Neural progenitor cell (in vitro differentiated cells): ENCODE measurements around the gene RPTOR. TPM values are rescaled to one million over a fixed set of nuclear protein-coding genes. Genes with fewer than 3 reads are reported as not detected.

ENCODE experiments used
- DNase-seq: peaks from one replicate; pipeline ENCODE4 v3.0.0-alpha.2; 2016; ENCODE audit warnings: low spot score
- H2AFZ ChIP-seq: fragments of 200-600 bp; sonication (generic); replicated peaks from 2 replicates; pipeline ENCODE4 v1.6.1; 2016; ENCODE audit warnings: antibody characterized with exemption
- H3F3A ChIP-seq: fragments of 200-600 bp; sonication (generic); 2 replicates; pipeline ENCODE4 v1.6.1; 2016; ENCODE audit warnings: antibody characterized with exemption, low read depth
- H3K27ac ChIP-seq: fragments of 200-600 bp; sonication (generic); 2 replicates; pipeline ENCODE4 v1.5.1; 2016; ENCODE audit warnings: mild to moderate bottlenecking
- H3K27me3 ChIP-seq: fragments of 200-600 bp; sonication (generic); 2 replicates; pipeline ENCODE4 v1.6.1; 2016; ENCODE audit warnings: mild to moderate bottlenecking, moderate library complexity
- H3K36me3 ChIP-seq: fragments of 200-600 bp; sonication (generic); 2 replicates; pipeline ENCODE4 v1.5.1; 2016
- H3K4me1 ChIP-seq: fragments of 200-600 bp; sonication (generic); 2 replicates; pipeline ENCODE4 v1.6.1; 2016; ENCODE audit warnings: mixed run types
- H3K4me2 ChIP-seq: fragments of 200-600 bp; sonication (generic); 2 replicates; pipeline ENCODE4 v1.6.1; 2016
- H3K4me3 ChIP-seq: fragments of 200-600 bp; sonication (generic); 2 replicates; pipeline ENCODE4 v1.5.1; 2016
- H3K79me2 ChIP-seq: fragments of 200-600 bp; sonication (generic); 2 replicates; pipeline ENCODE4 v1.6.1; 2016; ENCODE audit warnings: low read depth
- H3K9ac ChIP-seq: fragments of 200-600 bp; sonication (generic); 2 replicates; pipeline ENCODE4 v1.6.1; 2016
- H3K9me3 ChIP-seq: fragments of 200-600 bp; sonication (generic); 2 replicates; pipeline ENCODE4 v1.5.1; 2016; ENCODE audit warnings: low read depth
- H4K20me1 ChIP-seq: fragments of 200-600 bp; sonication (generic); 2 replicates; pipeline ENCODE4 v1.6.1; 2016; ENCODE audit warnings: low read depth
- H3K27ac Mint-ChIP-seq: 3 replicates; pipeline ENCODE4 v1.8.0; 2021; ENCODE audit warnings: mixed read lengths
- H3K27me3 Mint-ChIP-seq: 2 replicates; pipeline ENCODE4 v1.8.0; 2022; ENCODE audit warnings: low read depth, mild to moderate bottlenecking, inconsistent platforms, moderate library complexity, mixed read lengths; ENCODE audit not compliant: insufficient read depth
- H3K36me3 Mint-ChIP-seq: 3 replicates; pipeline ENCODE4 v1.8.0; 2021; ENCODE audit warnings: mixed read lengths
- H3K4me1 Mint-ChIP-seq: 3 replicates; pipeline ENCODE4 v1.8.0; 2021; ENCODE audit warnings: mixed read lengths
- H3K4me3 Mint-ChIP-seq: 3 replicates; pipeline ENCODE4 v1.8.0; 2021; ENCODE audit warnings: mild to moderate bottlenecking, moderate library complexity, mixed read lengths
- H3K9me3 Mint-ChIP-seq: 3 replicates; pipeline ENCODE4 v1.8.0; 2020; ENCODE audit warnings: mixed read lengths
- EZH2 ChIP-seq: fragments of 200-600 bp; sonication (generic); IDR thresholded peaks from 2 replicates; pipeline ENCODE4 v1.6.1; 2017; ENCODE audit warnings: antibody characterized with exemption, mild to moderate bottlenecking, moderate library complexity
- EZH2phosphoT487 ChIP-seq: fragments of 200-600 bp; sonication (generic); IDR thresholded peaks from 2 replicates; pipeline ENCODE4 v1.6.1; 2017; ENCODE audit warnings: antibody characterized with exemption
- total RNA-seq: library from RNA; depleted of rRNA; stranded (reverse); fragments of >200 nt; gene quantifications from 2 replicates; pipeline ENCODE4 v1.2.3, GENCODE V29; 2015; ENCODE audit warnings: low replicate concordance
- TF ChIP-seq, protein P1 (sequence below): fragments of 200-600 bp; sonication (generic); IDR thresholded peaks from 2 replicates; pipeline ENCODE4 v1.5.1; 2017; ENCODE audit warnings: antibody characterized with exemption, mild to moderate bottlenecking

Gene RPTOR
- total RNA-seq, 1 donor from 2014 or later = 7.4 TPM

- Histone ChIP-seq H3K4me3 (no peak overlapping the region), H3K4me2 (no peak overlapping the region), H3K4me1 (peaks cover 3% of the 10 kb centered on the region), H3K36me3 (no peaks in the 10 kb centered on the region), H3K9ac (no peak overlapping the region), H2AFZ (no peak overlapping the region), H3K27ac (no peak overlapping the region), H4K20me1 (peaks cover 5% of the 10 kb centered on the region), H3K79me2 (no peaks in the 10 kb centered on the region), H3K9me3 (no peaks in the 10 kb centered on the region), H3K27me3 (no peaks in the 10 kb centered on the region), H3F3A (peaks cover 9% of the 10 kb centered on the region)
- no peaks in the 10 kb centered on the region for H3K27me3 Mint-ChIP-seq
- TF ChIP-seq, protein P1, sequence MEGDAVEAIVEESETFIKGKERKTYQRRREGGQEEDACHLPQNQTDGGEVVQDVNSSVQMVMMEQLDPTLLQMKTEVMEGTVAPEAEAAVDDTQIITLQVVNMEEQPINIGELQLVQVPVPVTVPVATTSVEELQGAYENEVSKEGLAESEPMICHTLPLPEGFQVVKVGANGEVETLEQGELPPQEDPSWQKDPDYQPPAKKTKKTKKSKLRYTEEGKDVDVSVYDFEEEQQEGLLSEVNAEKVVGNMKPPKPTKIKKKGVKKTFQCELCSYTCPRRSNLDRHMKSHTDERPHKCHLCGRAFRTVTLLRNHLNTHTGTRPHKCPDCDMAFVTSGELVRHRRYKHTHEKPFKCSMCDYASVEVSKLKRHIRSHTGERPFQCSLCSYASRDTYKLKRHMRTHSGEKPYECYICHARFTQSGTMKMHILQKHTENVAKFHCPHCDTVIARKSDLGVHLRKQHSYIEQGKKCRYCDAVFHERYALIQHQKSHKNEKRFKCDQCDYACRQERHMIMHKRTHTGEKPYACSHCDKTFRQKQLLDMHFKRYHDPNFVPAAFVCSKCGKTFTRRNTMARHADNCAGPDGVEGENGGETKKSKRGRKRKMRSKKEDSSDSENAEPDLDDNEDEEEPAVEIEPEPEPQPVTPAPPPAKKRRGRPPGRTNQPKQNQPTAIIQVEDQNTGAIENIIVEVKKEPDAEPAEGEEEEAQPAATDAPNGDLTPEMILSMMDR = no peak
- TF ChIP-seq EZH2phosphoT487 (no peak), EZH2 (no peak)
- no peak overlapping the region for H3K4me3 Mint-ChIP-seq
- no peaks in the 10 kb centered on the region for H3K36me3 Mint-ChIP-seq
- DNase-seq = no peak
- H3K9me3 Mint-ChIP-seq = no peaks in the 10 kb centered on the region
- peaks cover 17% of the 10 kb centered on the region for H3K4me1 Mint-ChIP-seq
- no peak overlapping the region for H3K27ac Mint-ChIP-seq
Measured at GRCh38 chr17:80768389-80768788, 223.8 kb downstream of the RPTOR start.

DNA sequence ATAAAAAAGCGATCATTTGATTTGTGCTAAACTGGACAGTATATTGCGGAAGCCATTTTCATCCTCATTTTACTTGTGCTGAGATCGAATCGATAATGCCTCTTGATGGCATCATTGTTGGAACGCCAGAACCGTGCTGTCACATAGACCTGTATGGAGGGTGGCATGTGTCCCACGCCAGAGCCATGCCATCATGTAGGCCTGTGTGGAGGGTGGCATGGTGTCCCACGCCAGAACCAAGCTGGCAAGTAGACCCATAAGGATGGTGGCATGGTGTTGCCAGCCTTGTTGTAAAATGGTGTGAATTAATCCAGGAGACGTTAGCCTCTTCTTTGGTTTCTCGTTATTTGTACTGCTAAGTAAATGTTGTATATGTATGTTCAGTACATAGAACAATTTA, 224.3 kb downstream of the RPTOR start:
- H3K9me3 ChIP-seq = no peaks in the 10 kb centered on the region
- Mint-ChIP-seq H3K4me3 (no peak overlapping the region), H3K9me3 (no peaks in the 10 kb centered on the region), H3K27ac (no peak overlapping the region), H3K27me3 (no peaks in the 10 kb centered on the region), H3K4me1 (peaks cover 17% of the 10 kb centered on the region), H3K36me3 (no peaks in the 10 kb centered on the region)
- no peak overlapping the region for H3K4me2 ChIP-seq
- peaks cover 9% of the 10 kb centered on the region for H3K4me1 ChIP-seq
- peaks cover 9% of the 10 kb centered on the region for H4K20me1 ChIP-seq
- no peaks in the 10 kb centered on the region for H3K36me3 ChIP-seq
- no peak overlapping the region for H2AFZ ChIP-seq
- DNase-seq = no peak
- H3K27ac ChIP-seq = no peak overlapping the region
- no peak overlapping the region for H3K4me3 ChIP-seq
- no peak overlapping the region for H3K9ac ChIP-seq
- H3K27me3 ChIP-seq = no peaks in the 10 kb centered on the region
- peaks cover 13% of the 10 kb centered on the region for H3F3A ChIP-seq
- TF ChIP-seq EZH2phosphoT487 = no peak
- TF ChIP-seq, protein P1 = no peak
- no peak for TF ChIP-seq EZH2
- H3K79me2 ChIP-seq = no peaks in the 10 kb centered on the region

DNA sequence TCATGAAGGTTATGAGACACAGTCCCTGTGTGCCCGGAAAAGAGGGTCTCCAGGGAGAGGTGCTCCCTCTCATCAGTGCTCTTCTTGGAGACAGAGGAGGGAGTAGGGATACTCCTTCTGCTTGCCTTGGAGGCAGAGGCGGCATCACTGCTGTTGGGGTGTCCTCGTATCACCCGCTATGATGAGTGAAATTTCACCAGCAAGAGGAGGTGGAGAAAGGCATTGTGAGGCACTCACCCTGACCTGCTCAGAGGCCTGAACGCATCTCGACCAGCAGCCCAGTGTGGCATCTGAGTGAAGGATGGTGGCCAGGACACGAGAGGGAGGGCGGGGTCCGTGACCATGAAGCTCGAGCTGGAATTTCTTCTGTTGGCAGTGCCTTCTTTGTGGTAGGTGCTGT, 224.9 kb downstream of the RPTOR start:
- no peaks in the 10 kb centered on the region for H3K27me3 Mint-ChIP-seq
- H3K9me3 Mint-ChIP-seq = no peaks in the 10 kb centered on the region
- DNase-seq = no peak
- Histone ChIP-seq H3K27me3 (no peaks in the 10 kb centered on the region), H3K36me3 (no peaks in the 10 kb centered on the region), H3K79me2 (no peaks in the 10 kb centered on the region), H3K9me3 (no peaks in the 10 kb centered on the region), H2AFZ (no peak overlapping the region), H3K9ac (no peak overlapping the region), H3K27ac (no peak overlapping the region), H3K4me1 (peaks cover 9% of the 10 kb centered on the region), H3F3A (peaks cover 13% of the 10 kb centered on the region), H4K20me1 (peaks cover 9% of the 10 kb centered on the region), H3K4me3 (no peak overlapping the region), H3K4me2 (no peak overlapping the region)
- no peaks in the 10 kb centered on the region for H3K36me3 Mint-ChIP-seq
- peaks cover 21% of the 10 kb centered on the region for H3K4me1 Mint-ChIP-seq
- H3K4me3 Mint-ChIP-seq = no peak overlapping the region
- TF ChIP-seq EZH2 (no peak), EZH2phosphoT487 (no peak)
- TF ChIP-seq, protein P1 = no peak
- no peak overlapping the region for H3K27ac Mint-ChIP-seq
